GM12878 (cell line): ENCODE results near the gene DNAJC19. TPM values are rescaled to one million over a fixed set of nuclear protein-coding genes. Genes with fewer than 3 reads are reported as not detected.

Experiments used
- polyA plus RNA-seq, 11 experiments: library from polyadenylated mRNA; depleted of rRNA in 4 of 11; unstranded in 6 of 11; stranded (reverse) in 5 of 11; fragments of >200 nt; fragmentation: Nextera tagmentation in 4 of 11; fragmentation: Illumina TruSeq in 1 of 11; extraction: Ambion mirVana in 4 of 11; extraction: Trizol in 1 of 11; gene quantifications; 1 replicate in 1 of 11; 2 replicates in 10 of 11; pipeline versions ENCODE4 v1.2.1 to v1.2.3, GENCODE V29; 2011 to 2016; ENCODE audit warnings: inconsistent platforms in 2 of 11, missing spikeins in 2 of 11, low read depth in 1 of 11
- total RNA-seq, 4 experiments: library from RNA; depleted of rRNA in 3 of 4; stranded (reverse); fragments of >200 nt in 3 of 4; fragmentation: Illumina TruSeq in 1 of 4; extraction: Trizol in 1 of 4; gene quantifications; 2 replicates each; pipeline versions ENCODE4 v1.2.1 to v1.2.3, GENCODE V29; 2013 to 2021

DNAJC19 gene
- total and polyA plus RNA-seq, 10 of the 15 experiments (the other 5 are each of a cell fraction or from before 2014, with no cell fraction given), result 29.8 to 136 (median 51.3) TPM

Other genes starting within 250 kb of the DNAJC19 start
- 116 and 128 TPM in 2 replicates for gene FXR1, start 77.1 kb downstream of the DNAJC19 start, total RNA-seq (2014; rRNA removed)
- gene FXR1, start 77.1 kb downstream of the DNAJC19 start, total RNA-seq (2014; rRNA removed; fragmentation: Illumina TruSeq; extraction: Trizol), result 142 and 143 TPM in 2 replicates
- 108 and 114 TPM in 2 replicates for gene FXR1, start 77.1 kb downstream of the DNAJC19 start, total RNA-seq (2021)
- gene FXR1, start 77.1 kb downstream of the DNAJC19 start, polyA plus RNA-seq (2011; rRNA removed), result 159 and 221 TPM in 2 replicates
- 131 and 164 TPM in 2 replicates for gene FXR1, start 77.1 kb downstream of the DNAJC19 start, polyA plus RNA-seq (2014; fragmentation: Illumina TruSeq; extraction: Trizol)
- gene FXR1, start 77.1 kb downstream of the DNAJC19 start, polyA plus RNA-seq (2014; fragmentation: Nextera tagmentation; extraction: Ambion mirVana), result 10 to 100 TPM; 46.0 to 62.9 TPM
- gene FXR1, start 77.1 kb downstream of the DNAJC19 start, polyA plus RNA-seq (2014; rRNA removed), result 78.2 and 89.1 TPM in 2 replicates
- gene FXR1, start 77.1 kb downstream of the DNAJC19 start, polyA plus RNA-seq (2016; fragmentation: Nextera tagmentation; extraction: Ambion mirVana), result 10 to 100 TPM; 38.5 to 39.4 TPM